ENCODE measurements around the gene CHPF. TPM values are rescaled to one million over a fixed set of nuclear protein-coding genes. Genes with fewer than 3 reads are reported as not detected.
A peak's percentile ranks its signal among the peaks of the same experiment; 100 is the strongest.

Gene CHPF
- total and polyA plus RNA-seq, 2 donors (not counting 1 experiment from before 2014, with no cell fraction given) = 35.8 to 58.8 TPM

DNA sequence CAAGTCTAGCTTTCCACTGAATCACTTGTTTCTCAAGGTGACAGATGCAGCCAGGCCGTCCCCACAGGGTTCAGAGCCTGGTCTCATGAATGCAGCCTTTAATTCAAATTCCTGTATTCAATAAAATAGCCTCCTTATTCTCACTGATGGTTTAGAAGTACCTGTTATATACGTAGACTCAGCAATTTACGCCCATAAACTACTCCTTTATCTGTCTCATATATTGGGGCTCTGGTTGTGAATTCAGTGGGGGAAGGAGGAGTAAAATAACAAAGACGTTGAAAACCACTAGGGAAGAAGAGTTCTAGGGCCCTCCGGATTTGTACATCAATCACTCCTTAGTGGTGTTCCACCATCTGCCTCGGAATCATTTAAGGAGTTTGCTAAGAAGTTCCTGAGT lies 26.0 kb upstream of the CHPF start:
- peaks cover 3% of the 10 kb centered on the region for H3K4me1 ChIP-seq (ENCODE audit: control insufficient read depth, extremely low read depth, insufficient read depth, low read length)
- H3K4me3 ChIP-seq (replicated peaks in 1 of 4; ENCODE audit: control extremely low read depth in 1 of 4, insufficient read depth in 1 of 4, low read depth in 3 of 4, low read length in 4 of 4) = peak overlapping the region in 2 of 4 experiments; percentile 6 to 68
- no peak overlapping the region for H3K27ac ChIP-seq (ENCODE audit: insufficient read depth, low read length)
- no peaks in the 10 kb centered on the region for H3K9me3 ChIP-seq (ENCODE audit: control insufficient read depth, insufficient read depth, low read depth, low read length)
- TF ChIP-seq CTCF (conservative IDR thresholded peaks at IDR 0.05 in 1 of 2, IDR thresholded peaks at IDR 0.05 in 1 of 2; ENCODE audit: low read depth in 1 of 2, low read length in 2 of 2) = no peak
- TF ChIP-seq EZH2 (IDR thresholded peaks at IDR 0.05; ENCODE audit: low read length, missing control alignments) = no peak
- no peak overlapping the region for H2AFZ ChIP-seq (ENCODE audit: low read length)
- H4K20me1 ChIP-seq (ENCODE audit: control insufficient read depth, extremely low read depth, insufficient read depth, low read length) = no peaks in the 10 kb centered on the region
- no peaks in the 10 kb centered on the region for H3K79me2 ChIP-seq (ENCODE audit: control insufficient read depth, insufficient read depth, low read length)
- H3K36me3 ChIP-seq (ENCODE audit: control insufficient read depth, insufficient read depth, low read length) = no peaks in the 10 kb centered on the region
- no peak for DNase-seq (ENCODE audit: low read depth in 2 of 2)
- H3K27me3 ChIP-seq (ENCODE audit: control insufficient read depth, insufficient read depth, low read length) = no peaks in the 10 kb centered on the region
- H3K9ac ChIP-seq (ENCODE audit: insufficient read depth, low read length) = no peak overlapping the region
- H3K4me2 ChIP-seq (ENCODE audit: extremely low read depth, insufficient read depth, low read length) = no peak overlapping the region

- Histone ChIP-seq H4K20me1 (ENCODE audit: control insufficient read depth, extremely low read depth, insufficient read depth, low read length) (no peaks in the 10 kb centered on the region), H3K27ac (ENCODE audit: insufficient read depth, low read length) (no peak overlapping the region), H3K4me2 (ENCODE audit: extremely low read depth, insufficient read depth, low read length) (no peak overlapping the region), H3K4me3 (replicated peaks in 1 of 4; ENCODE audit: control extremely low read depth in 1 of 4, insufficient read depth in 1 of 4, low read depth in 3 of 4, low read length in 4 of 4) (no peak overlapping the region), H3K36me3 (ENCODE audit: control insufficient read depth, insufficient read depth, low read length) (no peaks in the 10 kb centered on the region), H3K4me1 (ENCODE audit: control insufficient read depth, extremely low read depth, insufficient read depth, low read length) (peaks cover 3% of the 10 kb centered on the region), H3K9ac (ENCODE audit: insufficient read depth, low read length) (no peak overlapping the region), H3K27me3 (ENCODE audit: control insufficient read depth, insufficient read depth, low read length) (no peaks in the 10 kb centered on the region), H2AFZ (ENCODE audit: low read length) (no peak overlapping the region), H3K9me3 (ENCODE audit: control insufficient read depth, insufficient read depth, low read depth, low read length) (no peaks in the 10 kb centered on the region), H3K79me2 (ENCODE audit: control insufficient read depth, insufficient read depth, low read length) (no peaks in the 10 kb centered on the region)
- TF ChIP-seq CTCF (conservative IDR thresholded peaks at IDR 0.05 in 1 of 2, IDR thresholded peaks at IDR 0.05 in 1 of 2; ENCODE audit: low read depth in 1 of 2, low read length in 2 of 2) (no peak), EZH2 (IDR thresholded peaks at IDR 0.05; ENCODE audit: low read length, missing control alignments) (no peak)
- no peak for DNase-seq (ENCODE audit: low read depth in 2 of 2)
Observed at GRCh38 chr2:219569041-219569440, 25.4 kb upstream of the CHPF start.

GRCh38 chr2:219567791-219568361 lies 24.3 kb upstream of the CHPF start:
- H2AFZ ChIP-seq (ENCODE audit: low read length) = no peak overlapping the region
- TF ChIP-seq EZH2 (IDR thresholded peaks at IDR 0.05; ENCODE audit: low read length, missing control alignments) = no peak

More at GRCh38 chr2:219567791-219568361, 24.3 kb upstream of the CHPF start:
- H4K20me1 ChIP-seq (ENCODE audit: control insufficient read depth, extremely low read depth, insufficient read depth, low read length) = no peaks in the 10 kb centered on the region
- no peaks in the 10 kb centered on the region for H3K9me3 ChIP-seq (ENCODE audit: control insufficient read depth, insufficient read depth, low read depth, low read length)
- H3K4me1 ChIP-seq (ENCODE audit: control insufficient read depth, extremely low read depth, insufficient read depth, low read length) = peaks cover 3% of the 10 kb centered on the region
- H3K36me3 ChIP-seq (ENCODE audit: control insufficient read depth, insufficient read depth, low read length) = no peaks in the 10 kb centered on the region
- H3K4me2 ChIP-seq (ENCODE audit: extremely low read depth, insufficient read depth, low read length) = no peak overlapping the region
- H3K27me3 ChIP-seq (ENCODE audit: control insufficient read depth, insufficient read depth, low read length) = no peaks in the 10 kb centered on the region
- no peak overlapping the region for H3K9ac ChIP-seq (ENCODE audit: insufficient read depth, low read length)
- DNase-seq (ENCODE audit: low read depth in 2 of 2) = no peak
- H3K4me3 ChIP-seq (replicated peaks in 1 of 4; ENCODE audit: control extremely low read depth in 1 of 4, insufficient read depth in 1 of 4, low read depth in 3 of 4, low read length in 4 of 4) = no peak overlapping the region
- H3K79me2 ChIP-seq (ENCODE audit: control insufficient read depth, insufficient read depth, low read length) = no peaks in the 10 kb centered on the region
- no peak overlapping the region for H3K27ac ChIP-seq (ENCODE audit: insufficient read depth, low read length)
